HEK293T (cell line): ENCODE data around the gene LRR1.

Experiments used
- ARNT ChIP-seq: fragments of 450-650 bp; IDR thresholded peaks from 2 replicates; pipeline ENCODE4 v1.6.1; 2017; ENCODE audit warnings: mild to moderate bottlenecking
- ELF4 ChIP-seq: fragments of 450-650 bp; IDR thresholded peaks from 2 replicates; pipeline ENCODE4 v1.6.1; 2017; ENCODE audit warnings: antibody characterized with exemption
- FOXK2 ChIP-seq: fragments of 450-650 bp; IDR thresholded peaks from 2 replicates; pipeline ENCODE4 v1.6.1; 2016; ENCODE audit warnings: mild to moderate bottlenecking
- FOXM1 ChIP-seq: fragments of 450-650 bp; IDR thresholded peaks from 2 replicates; pipeline ENCODE4 v1.6.1; 2017; ENCODE audit warnings: mild to moderate bottlenecking, borderline replicate concordance
- PKNOX1 ChIP-seq: fragments of 450-650 bp; IDR thresholded peaks from 2 replicates; pipeline ENCODE4 v1.6.1; 2016
- TARDBP ChIP-seq: fragments of 450-650 bp; IDR thresholded peaks from 2 replicates; pipeline ENCODE4 v1.6.1; 2016

- TF ChIP-seq ELF4 (no peak), FOXK2 (no peak), TARDBP (no peak), FOXM1 (no peak), PKNOX1 (no peak), ARNT (no peak)
These were observed 32.0 kb upstream of the LRR1 start for GRCh38 chr14:49566714-49567113.
